WERI-Rb-1 (cell line): Measurements from ENCODE around the gene GPLD1.

Source experiments
- DNase-seq: peaks from one replicate; pipeline ENCODE4 v3.0.0-alpha.2; 2020
- H3K27ac ChIP-seq: fragments of 250-450 bp; sonication (Bioruptor Pico); 2 replicates; pipeline ENCODE4 v1.5.1; 2020; ENCODE audit warnings: mild to moderate bottlenecking, moderate library complexity
- H3K27me3 ChIP-seq: fragments of 250-450 bp; sonication (Bioruptor Pico); 2 replicates; pipeline ENCODE4 v1.5.1; 2021; ENCODE audit warnings: mild to moderate bottlenecking, low read depth, moderate library complexity; ENCODE audit not compliant: insufficient read depth, severe bottlenecking
- H3K36me3 ChIP-seq: fragments of 250-450 bp; sonication (Bioruptor Pico); 2 replicates; pipeline ENCODE4 v1.5.1; 2020; ENCODE audit warnings: mild to moderate bottlenecking, moderate library complexity
- H3K4me3 ChIP-seq: 2 replicates; pipeline ENCODE4 v1.5.1; 2011; ENCODE audit warnings: low read depth, mild to moderate bottlenecking, control low read depth, low read length
- H3K9me3 ChIP-seq: fragments of 250-450 bp; sonication (Bioruptor Pico); 2 replicates; pipeline ENCODE4 v1.5.1; 2021; ENCODE audit warnings: mild to moderate bottlenecking, moderate library complexity; ENCODE audit not compliant: severe bottlenecking
- TF ChIP-seq, protein P1 (sequence below): IDR thresholded peaks from 2 replicates; pipeline ENCODE4 v1.5.1; 2011; ENCODE audit warnings: low read depth, mild to moderate bottlenecking, control low read depth, inconsistent platforms, low read length

Gene GPLD1

GRCh38 chr6:24430086-24430485 is 59.3 kb downstream of the GPLD1 start:
- DNase-seq, result no peak
- Histone ChIP-seq H3K9me3 (no peaks in the 10 kb centered on the region), H3K27me3 (no peaks in the 10 kb centered on the region), H3K4me3 (no peak overlapping the region), H3K36me3 (peaks cover 23% of the 10 kb centered on the region), H3K27ac (no peak overlapping the region)
- TF ChIP-seq, protein P1, sequence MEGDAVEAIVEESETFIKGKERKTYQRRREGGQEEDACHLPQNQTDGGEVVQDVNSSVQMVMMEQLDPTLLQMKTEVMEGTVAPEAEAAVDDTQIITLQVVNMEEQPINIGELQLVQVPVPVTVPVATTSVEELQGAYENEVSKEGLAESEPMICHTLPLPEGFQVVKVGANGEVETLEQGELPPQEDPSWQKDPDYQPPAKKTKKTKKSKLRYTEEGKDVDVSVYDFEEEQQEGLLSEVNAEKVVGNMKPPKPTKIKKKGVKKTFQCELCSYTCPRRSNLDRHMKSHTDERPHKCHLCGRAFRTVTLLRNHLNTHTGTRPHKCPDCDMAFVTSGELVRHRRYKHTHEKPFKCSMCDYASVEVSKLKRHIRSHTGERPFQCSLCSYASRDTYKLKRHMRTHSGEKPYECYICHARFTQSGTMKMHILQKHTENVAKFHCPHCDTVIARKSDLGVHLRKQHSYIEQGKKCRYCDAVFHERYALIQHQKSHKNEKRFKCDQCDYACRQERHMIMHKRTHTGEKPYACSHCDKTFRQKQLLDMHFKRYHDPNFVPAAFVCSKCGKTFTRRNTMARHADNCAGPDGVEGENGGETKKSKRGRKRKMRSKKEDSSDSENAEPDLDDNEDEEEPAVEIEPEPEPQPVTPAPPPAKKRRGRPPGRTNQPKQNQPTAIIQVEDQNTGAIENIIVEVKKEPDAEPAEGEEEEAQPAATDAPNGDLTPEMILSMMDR, result no peak

DNA sequence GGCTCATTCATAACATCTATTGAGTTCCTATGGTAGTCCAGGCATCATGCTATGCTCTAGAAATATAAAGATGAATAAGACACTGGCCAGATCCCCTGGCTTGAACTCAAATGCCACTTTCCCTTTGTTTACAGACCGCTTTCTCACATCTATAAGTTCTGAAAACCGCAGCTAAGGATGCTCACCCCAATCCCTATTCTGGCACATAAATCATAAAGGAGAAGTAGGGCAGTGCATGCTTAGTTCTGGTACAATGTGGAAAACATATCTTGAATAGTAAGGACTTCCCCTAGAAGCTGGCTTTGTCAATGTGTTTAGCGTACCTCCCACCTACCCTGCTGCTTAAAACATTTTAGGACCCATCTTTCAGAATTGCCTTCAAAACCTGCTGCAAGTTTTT is 60.2 kb downstream of the GPLD1 start:
- Histone ChIP-seq H3K27ac (no peak overlapping the region), H3K36me3 (peaks cover 32% of the 10 kb centered on the region), H3K27me3 (no peaks in the 10 kb centered on the region), H3K9me3 (no peaks in the 10 kb centered on the region), H3K4me3 (no peak overlapping the region)
- DNase-seq, result no peak
- TF ChIP-seq, protein P1, result no peak

DNA sequence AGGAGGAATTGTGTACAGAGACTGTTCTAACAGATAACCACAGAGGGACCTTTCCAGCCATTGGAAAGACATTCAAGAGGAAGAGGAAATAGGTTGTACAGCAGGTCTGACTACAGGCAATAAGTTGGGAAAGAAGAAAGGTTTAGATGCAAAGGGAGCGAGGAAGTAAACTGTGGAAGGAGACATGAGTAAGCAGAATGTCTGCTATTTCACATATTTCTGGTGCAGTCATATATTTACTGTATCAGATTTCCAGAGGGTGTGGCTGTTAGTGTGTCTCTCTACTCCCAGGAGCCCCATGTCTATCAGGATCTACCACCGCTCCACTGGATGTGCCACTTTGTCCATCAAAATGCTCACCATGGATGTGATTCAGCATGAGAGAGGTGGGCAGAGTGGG is 60.8 kb downstream of the GPLD1 start:
- Histone ChIP-seq H3K27me3 (no peaks in the 10 kb centered on the region), H3K27ac (no peak overlapping the region), H3K9me3 (no peaks in the 10 kb centered on the region), H3K36me3 (peaks cover 37% of the 10 kb centered on the region), H3K4me3 (no peak overlapping the region)
- DNase-seq, result no peak
- TF ChIP-seq, protein P1, result no peak

- Histone ChIP-seq H3K36me3 (peaks cover 55% of the 10 kb centered on the region), H3K9me3 (no peaks in the 10 kb centered on the region), H3K27me3 (no peaks in the 10 kb centered on the region), H3K4me3 (no peak overlapping the region), H3K27ac (no peak overlapping the region)
- DNase-seq, result no peak
- TF ChIP-seq, protein P1, result no peak
Observed at GRCh38 chr6:24426729-24427446, 62.5 kb downstream of the GPLD1 start.

DNA sequence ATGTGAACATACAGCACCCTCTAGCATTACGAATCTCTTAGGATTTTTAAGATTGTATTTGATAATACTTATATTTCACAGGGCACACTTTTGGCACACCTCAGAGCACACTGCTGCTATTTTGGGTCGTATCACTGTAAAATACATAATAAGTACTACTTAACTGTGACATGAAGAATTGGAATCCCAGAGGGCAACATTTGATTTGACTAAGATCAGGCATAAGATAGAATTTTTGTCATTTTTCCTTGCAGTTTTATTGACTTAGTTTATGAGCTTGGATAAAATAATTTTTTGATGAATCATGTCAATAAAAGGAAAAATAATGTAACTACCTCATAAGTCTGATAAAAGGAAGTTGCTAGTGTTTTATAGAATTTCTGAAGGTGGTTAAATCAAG is 64.3 kb downstream of the GPLD1 start:
- DNase-seq, result no peak
- no peak overlapping the region for H3K4me3 ChIP-seq
- H3K27ac ChIP-seq, result no peak overlapping the region
- TF ChIP-seq, protein P1, result no peak
- H3K9me3 ChIP-seq, result no peaks in the 10 kb centered on the region
- H3K27me3 ChIP-seq, result no peaks in the 10 kb centered on the region
- H3K36me3 ChIP-seq, result peaks cover 70% of the 10 kb centered on the region

- Histone ChIP-seq H3K27me3 (no peaks in the 10 kb centered on the region), H3K36me3 (peaks cover 100% of the 10 kb centered on the region), H3K27ac (no peak overlapping the region), H3K9me3 (no peaks in the 10 kb centered on the region), H3K4me3 (no peak overlapping the region)
- no peak for DNase-seq
- TF ChIP-seq, protein P1, result no peak
Observed at GRCh38 chr6:24419526-24419925, 69.9 kb downstream of the GPLD1 start.
